Dedifferentiated amniotic fluid mesenchymal stem cell (primary cell): Measurements from ENCODE around the gene RMC1.
"Not testable (repeated sequence)": the region's sequence is repeated elsewhere in the genome, so short reads cannot be mapped to it uniquely, and the experiment has no call there.

Source experiments
- DNase-seq: peaks from one replicate; pipeline ENCODE4 v3.0.0-alpha.2; 2016; ENCODE audit errors: extremely low spot score

The RMC1 gene

GRCh38 chr18:23503038-23503962, at the start of gene RMC1:
Gene RMC1 (plus strand): TSS chr18:23503511. CDS start chr18:23503619, 108 bp downstream.
- peak; percentile 89 for DNase-seq

- DNase-seq: no peak
These were observed 49.6 kb upstream of the RMC1 start for GRCh38 chr18:23453680-23454058.

DNA sequence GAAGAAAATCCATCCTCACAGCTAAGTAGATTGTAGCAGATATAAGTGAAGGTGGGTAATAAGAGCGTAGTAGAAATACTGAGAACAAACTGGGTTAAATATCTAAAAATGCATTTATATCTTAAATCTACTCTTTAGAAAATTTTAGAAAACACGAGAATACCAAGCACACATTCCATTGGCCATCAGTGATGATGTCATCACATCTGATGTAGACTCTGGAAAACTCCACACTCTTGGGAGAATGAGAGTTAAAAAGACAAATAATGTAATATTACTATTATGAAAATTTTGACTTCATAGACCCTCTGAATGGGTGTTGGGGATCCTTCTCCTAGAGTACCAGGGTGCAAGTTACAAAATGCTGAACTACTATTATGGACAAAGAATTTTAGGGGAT, 46.5 kb upstream of the RMC1 start:
- no peak for DNase-seq

GRCh38 chr18:23458830-23459529, 44.3 kb upstream of the RMC1 start:
- DNase-seq: no peak

DNA sequence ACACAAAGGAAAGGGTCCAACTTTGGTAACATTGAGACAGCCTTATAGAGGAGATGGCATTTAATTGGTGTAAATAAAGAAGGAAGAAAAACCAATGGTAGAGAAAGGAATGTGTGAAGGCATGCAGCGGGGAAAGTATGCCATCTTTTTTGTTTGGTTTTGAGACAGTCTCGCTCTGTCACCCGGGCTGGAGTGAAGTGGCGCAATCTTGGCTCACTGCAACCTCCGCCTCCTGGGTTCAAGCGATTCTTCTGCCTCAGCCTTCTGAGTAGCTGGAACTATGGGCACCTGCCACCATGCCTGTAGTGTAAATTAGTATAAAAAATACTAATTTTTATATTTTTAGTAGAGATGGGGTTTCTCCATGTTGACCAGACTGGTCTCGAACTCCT, 43.8 kb upstream of the RMC1 start:
- DNase-seq: no peak

- DNase-seq: no peak
These were observed 42.7 kb upstream of the RMC1 start for GRCh38 chr18:23460285-23461273.

GRCh38 chr18:23462876-23463275, 40.4 kb upstream of the RMC1 start:
- no peak for DNase-seq

DNA sequence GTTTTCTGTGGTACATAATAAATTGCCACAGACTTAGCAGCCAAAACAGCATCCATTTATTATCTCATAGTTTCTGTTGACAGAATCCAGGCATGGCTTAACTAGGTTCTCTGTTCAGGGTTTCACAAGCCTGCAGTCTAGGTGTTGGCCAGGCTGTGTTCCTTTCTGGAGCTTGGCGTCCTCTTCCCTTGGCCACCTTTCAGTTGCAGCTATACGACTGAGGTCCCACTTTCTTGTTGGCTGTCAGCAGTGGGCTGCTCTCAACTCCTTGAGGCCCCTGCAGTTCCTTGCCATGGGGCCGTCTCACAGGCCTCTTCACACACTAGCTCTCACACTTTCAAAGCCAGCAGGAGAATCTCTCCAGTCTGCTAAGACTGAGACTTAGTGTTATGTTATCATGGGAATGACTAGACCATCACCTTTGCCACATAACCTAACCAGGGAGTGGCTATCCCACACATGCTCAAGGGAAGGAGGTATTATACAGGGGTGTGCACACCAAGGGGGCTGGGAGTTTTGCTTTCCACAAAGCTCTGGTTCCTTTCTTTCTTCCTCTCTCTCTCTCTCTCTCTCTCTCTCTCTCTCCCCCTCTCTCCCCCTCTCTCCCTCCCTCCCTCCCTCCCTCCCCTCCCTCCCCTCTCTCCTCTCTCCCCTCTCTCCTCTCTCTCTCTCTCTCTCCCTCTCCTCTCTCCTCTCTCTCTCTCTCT, 34.4 kb upstream of the RMC1 start:
- DNase-seq: no peak

- DNase-seq: no peak
These were observed 32.5 kb upstream of the RMC1 start for GRCh38 chr18:23470620-23471387.

GRCh38 chr18:23471486-23471885, 31.8 kb upstream of the RMC1 start:
- DNase-seq: no peak

- DNase-seq: no peak
These were observed 23.3 kb upstream of the RMC1 start for GRCh38 chr18:23479829-23480505.

DNA sequence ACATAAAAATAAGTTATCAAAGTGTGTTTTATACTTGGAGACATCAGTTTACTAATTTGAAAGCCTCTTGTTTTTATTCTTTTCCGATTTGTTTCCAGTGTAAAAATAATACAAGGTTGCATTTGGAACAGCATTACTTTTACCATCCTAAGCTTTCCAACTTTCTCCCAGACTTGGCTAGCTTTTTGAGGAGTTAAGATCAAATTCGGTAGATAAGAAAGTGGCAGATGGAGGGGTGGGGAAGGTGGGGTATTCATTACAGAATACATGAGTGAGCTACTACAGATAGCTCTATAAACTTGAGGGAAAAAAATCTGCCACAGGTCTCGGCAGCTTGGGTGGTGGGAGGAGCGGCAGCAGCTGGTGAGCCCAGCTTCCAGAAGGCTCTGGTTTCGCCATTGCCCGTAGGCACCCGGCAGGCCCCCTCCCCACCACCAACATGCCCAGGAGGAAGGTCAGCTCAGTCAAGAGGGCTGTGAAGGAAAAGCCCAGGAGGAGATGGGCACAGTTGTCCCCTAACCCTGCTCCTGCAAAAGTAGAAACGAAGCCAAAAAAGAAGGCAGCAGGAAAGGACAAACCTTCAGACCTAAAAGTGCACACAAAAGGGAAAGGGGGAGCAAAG, 18.6 kb upstream of the RMC1 start:
- DNase-seq: no peak

DNA sequence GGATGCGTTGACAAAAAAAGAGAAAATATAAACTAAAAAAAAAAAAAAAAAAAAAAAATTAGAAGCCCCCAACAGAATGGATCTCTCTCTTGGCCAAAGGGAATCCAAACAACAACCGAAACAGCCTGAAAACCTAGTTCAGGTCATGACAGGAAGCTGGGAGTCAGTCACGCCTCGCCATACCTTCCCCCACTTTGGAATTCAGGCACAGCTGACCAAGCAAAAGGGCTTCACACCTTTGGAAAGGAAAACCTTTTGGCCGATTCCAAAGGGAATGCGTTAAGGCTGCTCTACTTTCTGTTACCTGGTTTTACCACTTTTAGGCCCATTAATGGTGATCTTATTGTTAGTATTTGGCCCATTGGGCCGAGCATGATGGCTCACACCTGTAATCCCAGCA, 17.9 kb upstream of the RMC1 start:
- no peak for DNase-seq

- no peak for DNase-seq
These were observed 15.4 kb upstream of the RMC1 start for GRCh38 chr18:23487738-23488570.

- not testable (repeated sequence) for DNase-seq
These were observed 13.7 kb upstream of the RMC1 start for GRCh38 chr18:23489586-23489985.

DNA sequence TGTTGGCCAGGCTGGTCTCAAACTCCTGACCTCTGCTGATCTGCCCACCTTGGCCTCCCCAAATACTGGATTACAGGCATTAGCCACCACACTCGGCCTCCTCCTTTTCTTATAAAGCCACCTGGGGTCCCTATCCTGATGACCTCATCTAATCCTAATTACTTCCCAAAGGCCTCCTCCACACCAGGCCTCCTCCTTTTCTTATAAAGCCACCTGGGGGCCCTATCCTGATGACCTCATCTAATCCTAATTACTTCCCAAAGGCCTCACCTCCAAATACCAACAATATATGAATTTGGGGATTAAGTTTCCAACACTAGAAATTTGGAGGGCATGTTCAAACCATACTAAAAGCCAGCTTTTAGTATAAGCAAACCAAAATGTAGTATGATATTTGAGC, 9.7 kb upstream of the RMC1 start:
- no peak for DNase-seq

GRCh38 chr18:23494992-23495391, 8.3 kb upstream of the RMC1 start:
- DNase-seq: no peak

DNA sequence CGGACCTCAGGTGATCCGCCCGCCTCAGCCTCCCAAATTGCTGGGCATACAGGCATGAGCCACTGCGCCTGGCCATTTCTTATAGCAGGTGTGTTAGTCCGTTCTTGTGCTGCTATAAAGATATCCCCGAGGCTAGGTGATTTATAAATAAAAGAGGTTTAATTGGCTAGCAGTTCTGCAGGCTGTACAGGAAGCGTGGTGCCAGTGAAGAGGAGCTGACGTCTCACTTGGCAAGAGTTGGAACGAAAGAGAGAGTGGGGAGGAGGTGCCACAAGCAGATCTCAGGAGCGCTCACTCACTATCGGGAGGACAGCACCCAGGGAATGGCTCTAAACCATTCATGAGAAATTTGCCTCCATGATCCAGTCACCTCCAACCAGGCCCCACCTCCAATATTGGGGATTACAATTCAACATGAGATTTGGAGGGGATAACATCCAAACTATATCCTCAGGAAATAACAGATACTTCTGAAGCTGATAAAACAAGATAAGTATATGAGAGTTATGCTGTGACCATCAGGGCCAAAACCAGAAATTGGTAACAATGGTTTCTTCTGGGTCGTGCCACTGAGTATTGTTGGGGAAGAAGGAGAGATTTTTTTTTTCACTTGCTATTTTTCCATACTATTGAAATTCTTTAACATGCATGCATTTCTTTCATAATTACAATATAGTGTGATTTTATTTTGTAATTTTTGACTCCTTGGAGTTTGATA, 7.4 kb upstream of the RMC1 start:
- DNase-seq: no peak
